Epithelial cell of esophagus (primary cell): Measurements from ENCODE around the gene SH2D4B.

ENCODE experiments used
- DNase-seq: peaks from one replicate; pipeline ENCODE4 v3.0.0; 2010; ENCODE audit warnings: low read depth
- H3K4me3 ChIP-seq: 2 replicates; pipeline ENCODE4 v1.5.1; 2011; ENCODE audit warnings: mild to moderate bottlenecking, low read length, control low read depth
- CTCF ChIP-seq: IDR thresholded peaks from 2 replicates; pipeline ENCODE4 v1.5.1; 2011; ENCODE audit warnings: low read depth, mild to moderate bottlenecking, low read length, control low read depth, inconsistent platforms; ENCODE audit not compliant: insufficient read depth; ENCODE audit errors: missing control alignments

The SH2D4B gene

GRCh38 chr10:80535671-80536360 is 1.9 kb upstream of the SH2D4B start:
- peak overlapping the region; percentile 36 for H3K4me3 ChIP-seq
- peak; percentile 46 for TF ChIP-seq CTCF
- DNase-seq = peak; percentile 47

- TF ChIP-seq CTCF = no peak
- no peak for DNase-seq
- H3K4me3 ChIP-seq = peak overlapping the region; percentile 36
These were observed 1.3 kb upstream of the SH2D4B start for GRCh38 chr10:80536361-80536835.

- DNase-seq = no peak
- no peak for TF ChIP-seq CTCF
- H3K4me3 ChIP-seq = no peak overlapping the region
These were observed 491 bp upstream of the SH2D4B start for GRCh38 chr10:80537086-80537735.

GRCh38 chr10:80538481-80539185 is 931 bp downstream of the SH2D4B start:
- no peak for DNase-seq
- no peak overlapping the region for H3K4me3 ChIP-seq
- no peak for TF ChIP-seq CTCF

GRCh38 chr10:80539421-80540031 is 1.8 kb downstream of the SH2D4B start:
- TF ChIP-seq CTCF = no peak
- DNase-seq = no peak

GRCh38 chr10:80540136-80540535 is 2.4 kb downstream of the SH2D4B start:
- no peak overlapping the region for H3K4me3 ChIP-seq
- DNase-seq = no peak
- no peak for TF ChIP-seq CTCF

More at GRCh38 chr10:80539421-80540031, 1.8 kb downstream of the SH2D4B start:
- no peak overlapping the region for H3K4me3 ChIP-seq
